Activated CD8-positive, alpha-beta T cell treated with anti-CD3 and anti-CD28 coated beads for 36 hours (primary cell): Measurements from ENCODE around the gene PRKCB. TPM values are rescaled to one million over a fixed set of nuclear protein-coding genes. Genes with fewer than 3 reads are reported as not detected.

Experiments
- ATAC-seq: fragments of 200-7000 bp; cut with Tn5 transposase; one replicate; pipeline ENCODE4 v1.10.0; 2021; ENCODE audit warnings: mild to moderate bottlenecking, moderate library complexity
- CTCF ChIA-PET: fragments of 350-600 bp; sonication (Branson Sonifier 250); formaldehyde crosslinking; loops from one replicate; lab custom pipeline; 2021; ENCODE audit warnings: antibody characterized with exemption; lab: Charles Lee
- POLR2A ChIA-PET: fragments of 350-600 bp; sonication (Branson Sonifier 250); formaldehyde crosslinking; loops from one replicate; lab custom pipeline; 2021; ENCODE audit warnings: antibody characterized with exemption; lab: Charles Lee
- DNase-seq: peaks from one replicate; pipeline ENCODE4 v3.0.0-alpha.2; 2020
- H3K27ac Mint-ChIP-seq: one replicate; pipeline ENCODE4 v1.8.0; 2021; ENCODE audit warnings: mild to moderate bottlenecking, mixed read lengths
- H3K27me3 Mint-ChIP-seq: one replicate; pipeline ENCODE4 v1.8.0; 2021; ENCODE audit warnings: mixed read lengths
- H3K36me3 Mint-ChIP-seq: one replicate; pipeline ENCODE4 v1.8.0; 2021; ENCODE audit warnings: low read depth, mixed read lengths
- H3K4me1 Mint-ChIP-seq: one replicate; pipeline ENCODE4 v1.8.0; 2021; ENCODE audit warnings: low read depth, mixed read lengths
- H3K4me3 Mint-ChIP-seq: one replicate; pipeline ENCODE4 v1.8.0; 2021; ENCODE audit warnings: mild to moderate bottlenecking, moderate library complexity, mixed read lengths
- H3K9me3 Mint-ChIP-seq: one replicate; pipeline ENCODE4 v1.8.0; 2021; ENCODE audit warnings: mixed read lengths
- CTCF ChIP-seq: fragments of 200-600 bp; IDR thresholded peaks from one replicate; pipeline ENCODE4 v1.8.0; 2022; ENCODE audit warnings: antibody characterized with exemption, mild to moderate bottlenecking
- intact Hi-C: fragments of 100-400 bp; cut with micrococcal nuclease; formaldehyde crosslinking; loops from one replicate; pipeline ENCODE4 v1.10.0; 2022
- total RNA-seq, 2 experiments: library from RNA; stranded (reverse); gene quantifications; one replicate each; pipeline ENCODE4 v1.2.3, GENCODE V29; 2021

Gene PRKCB
- total RNA-seq, 2 experiments from 2014 or later, result 101 to 105 TPM

DNA sequence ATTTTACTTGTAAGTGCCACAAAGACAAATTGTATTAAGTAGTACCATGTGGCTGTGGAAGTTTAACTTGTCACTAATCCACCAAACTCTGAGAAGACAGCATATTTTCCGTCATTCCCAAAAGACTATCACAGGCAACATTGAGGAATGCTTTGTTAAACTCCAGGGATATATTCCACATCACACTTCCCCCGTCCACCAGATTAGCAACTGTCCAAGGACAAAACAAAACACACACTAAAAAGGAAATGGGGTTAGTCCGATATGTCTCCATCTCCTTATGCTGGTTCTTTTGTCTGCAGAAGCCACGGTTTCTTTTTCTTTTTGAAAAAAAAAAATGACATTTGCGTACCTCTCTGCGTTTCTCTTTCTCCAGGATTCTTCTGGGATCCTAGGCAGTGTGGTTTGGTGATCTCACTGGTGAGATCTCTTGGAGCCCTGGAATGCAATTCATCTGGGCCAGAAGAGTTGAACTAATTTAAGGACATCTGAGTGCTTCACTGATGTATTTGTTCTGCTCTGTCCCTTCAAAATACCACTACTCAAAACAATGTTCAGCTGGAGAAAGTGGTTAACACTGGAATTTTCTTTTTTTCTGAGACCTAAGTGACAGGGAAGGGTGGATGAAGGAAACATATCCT, 40.6 kb downstream of the PRKCB start:
- Mint-ChIP-seq H3K4me1 (peaks cover 75% of the 10 kb centered on the region), H3K27ac (peak overlapping the region; percentile 2), H3K27me3 (no peaks in the 10 kb centered on the region), H3K4me3 (no peak overlapping the region), H3K36me3 (peaks cover 27% of the 10 kb centered on the region), H3K9me3 (no peaks in the 10 kb centered on the region)
- POLR2A ChIA-PET, result interaction anchor here (1.0 to 1.4 kb wide), 3 partner anchors 27 to 34 kb away, joined by 3 to 4 read pairs (median 3); no protein-coding TSS in a partner anchor
- intact Hi-C loops, result no loop called here
- ATAC-seq (no peak), DNase-seq (no peak)
- no peak for TF ChIP-seq CTCF
- CTCF ChIA-PET, result interaction anchor here (0.6 to 4.4 kb wide), 11 partner anchors 12 to 807 kb away, joined by 3 to 48 read pairs (median 4); no protein-coding TSS in a partner anchor

GRCh38 chr16:23877107-23878070, 41.6 kb downstream of the PRKCB start:
- H3K27me3 Mint-ChIP-seq, result no peaks in the 10 kb centered on the region
- peak; percentile 27 for ATAC-seq
- H3K27ac Mint-ChIP-seq, result peak overlapping the region; percentile 28
- H3K36me3 Mint-ChIP-seq, result peaks cover 28% of the 10 kb centered on the region
- POLR2A ChIA-PET, result interaction anchor here (0.6 to 1.4 kb wide), 6 partner anchors 26 to 156 kb away, joined by 3 to 4 read pairs (median 3); no protein-coding TSS in a partner anchor
- CTCF ChIA-PET, result interaction anchor here (0.6 to 4.4 kb wide), 20 partner anchors 9 to 806 kb away, joined by 3 to 48 read pairs (median 3); no protein-coding TSS in a partner anchor
- H3K4me3 Mint-ChIP-seq, result no peak overlapping the region
- peaks cover 77% of the 10 kb centered on the region for H3K4me1 Mint-ChIP-seq
- DNase-seq, result no peak
- H3K9me3 Mint-ChIP-seq, result no peaks in the 10 kb centered on the region
- intact Hi-C loops, result no loop called here
- TF ChIP-seq CTCF, result peak; percentile 19

- peak overlapping the region; percentile 32 for H3K27ac Mint-ChIP-seq
- no peak for ATAC-seq
These were observed 44.1 kb downstream of the PRKCB start for GRCh38 chr16:23879735-23880373.

GRCh38 chr16:23889189-23889588, 53.4 kb downstream of the PRKCB start:
- POLR2A ChIA-PET, result no interaction called here
- CTCF ChIA-PET, result interaction anchor here (1.4 to 2.1 kb wide), 2 partner anchors 85 to 121 kb away, joined by 3 to 5 read pairs; no protein-coding TSS in a partner anchor
- no peak overlapping the region for H3K4me3 Mint-ChIP-seq
- H3K4me1 Mint-ChIP-seq, result peaks cover 33% of the 10 kb centered on the region
- H3K9me3 Mint-ChIP-seq, result no peaks in the 10 kb centered on the region
- TF ChIP-seq CTCF, result no peak
- peaks cover 45% of the 10 kb centered on the region for H3K36me3 Mint-ChIP-seq
- ATAC-seq (peak; percentile 45), DNase-seq (no peak)
- H3K27ac Mint-ChIP-seq, result no peak overlapping the region
- no peaks in the 10 kb centered on the region for H3K27me3 Mint-ChIP-seq
- intact Hi-C loops, result no loop called here

More at GRCh38 chr16:23879735-23880373, 44.1 kb downstream of the PRKCB start:
- no peaks in the 10 kb centered on the region for H3K27me3 Mint-ChIP-seq
- no peak overlapping the region for H3K4me3 Mint-ChIP-seq
- no peak for DNase-seq
- ChIA-PET CTCF (interaction anchor here (0.7 to 4.4 kb wide), 10 partner anchors 8 to 157 kb away, joined by 3 to 48 read pairs (median 5); no protein-coding TSS in a partner anchor), POLR2A (interaction anchor here (0.6 to 1.2 kb wide), 4 partner anchors 13 to 37 kb away, joined by 3 to 5 read pairs (median 4); no protein-coding TSS in a partner anchor)
- peaks cover 32% of the 10 kb centered on the region for H3K36me3 Mint-ChIP-seq
- H3K9me3 Mint-ChIP-seq, result peaks cover 2% of the 10 kb centered on the region
- intact Hi-C loops, result loop anchor here (5.0 kb wide), 1 partner anchor 38 kb away; no protein-coding TSS in a partner anchor
- TF ChIP-seq CTCF, result no peak
- peaks cover 81% of the 10 kb centered on the region for H3K4me1 Mint-ChIP-seq
